Heart right ventricle (tissue), 16 donors: Measurements from ENCODE around the gene TNFSF4. TPM values are rescaled to one million over a fixed set of nuclear protein-coding genes. Genes with fewer than 3 reads are reported as not detected.
A peak's percentile ranks its signal among the peaks of the same experiment; 100 is the strongest.

Experiments
- ATAC-seq, 8 donors: fragments of 200-7000 bp; cut with Tn5 transposase; one replicate each; pipeline ENCODE4 v1.9.1; 2020; ENCODE audit warnings: mild to moderate bottlenecking in 8 of 8, moderate library complexity in 8 of 8, moderate number of reproducible peaks in 1 of 8
- DNase-seq, 2 donors: peaks; one replicate each; pipeline ENCODE4 v3.0.0-alpha.2; 2020
- H3K27ac ChIP-seq, 10 donors: fragments of 200-600 bp; sonication (generic) in 2 of 10; one replicate each; pipeline versions ENCODE4 v1.5.0 to v1.8.0; 2020 to 2022; ENCODE audit warnings: mild to moderate bottlenecking in 3 of 10
- H3K27me3 ChIP-seq, 7 donors: fragments of 200-600 bp; one replicate each; pipeline ENCODE4 v1.8.0; 2021 to 2022; ENCODE audit warnings: mild to moderate bottlenecking in 2 of 7
- H3K36me3 ChIP-seq, 9 donors: fragments of 200-600 bp; sonication (generic) in 1 of 9; one replicate each; pipeline versions ENCODE4 v1.5.0 to v1.8.0; 2020 to 2022; ENCODE audit warnings: mild to moderate bottlenecking in 2 of 9
- H3K4me1 ChIP-seq, 9 donors: fragments of 200-600 bp; sonication (generic) in 1 of 9; one replicate each; pipeline versions ENCODE4 v1.5.0 to v1.8.0; 2020 to 2022; ENCODE audit warnings: mild to moderate bottlenecking in 4 of 9
- H3K4me3 ChIP-seq, 10 donors: fragments of 200-600 bp; sonication (generic) in 2 of 10; one replicate each; pipeline versions ENCODE4 v1.5.0 to v1.8.0; 2020 to 2022; ENCODE audit warnings: mild to moderate bottlenecking in 7 of 10, moderate library complexity in 2 of 10
- H3K9me3 ChIP-seq, 11 donors: fragments of 200-600 bp in 10 of 11; sonication (generic) in 2 of 11; one replicate each; pipeline versions ENCODE4 v1.5.0 to v1.8.0; 2013 to 2022; ENCODE audit warnings: mild to moderate bottlenecking in 2 of 11, control low read depth in 1 of 11, moderate library complexity in 1 of 11
- WGBS, 2 donors: extraction: QIAGEN DNeasy Blood & Tissue Kit; methylation state at CpG; one replicate each; pipeline ENCODE4 v1.1.7; 2013; ENCODE audit warnings: inconsistent platforms in 1 of 2; 5-methylcytosine and 5-hydroxymethylcytosine counted together
- intact Hi-C, 10 donors: fragments of 100-400 bp; cut with DNase I; formaldehyde crosslinking; loops; one replicate each; pipeline versions ENCODE4 v1.11.1 to v1.14.2; 2022
- long read RNA-seq, 3 donors: library from polyadenylated mRNA; unstranded; transcript quantifications; one replicate each; pipeline ENCODE4 v2.0.0, GENCODE V29; 2020 to 2021
- polyA plus RNA-seq, 2 donors: library from polyadenylated mRNA; stranded (reverse); fragments of 200-250 nt; gene quantifications; one replicate each; pipeline ENCODE4 v1.2.3, GENCODE V29; 2013
- total RNA-seq, 10 donors: library from RNA; stranded (reverse); fragmentation: NEBNext Ultra II Directional in 3 of 10; extraction: Animal tissue kit (Norgen Biotek cat#: 25700) in 3 of 10; gene quantifications; one replicate each; pipeline versions ENCODE4 v1.2.1 to v1.2.4, GENCODE V29; 2021 to 2023
- TF ChIP-seq, protein P1 (sequence below), 9 donors: fragments of 200-600 bp; sonication (generic) in 2 of 9; IDR thresholded peaks; one replicate each; pipeline versions ENCODE4 v1.5.0 to v1.8.0; 2021 to 2022; ENCODE audit warnings: antibody characterized with exemption in 9 of 9, mild to moderate bottlenecking in 5 of 9, moderate library complexity in 1 of 9
- donor health status: Arrhythmogenic right ventricular cardiomyopathy.
- donor health status: ischemic (EF 13 %, LVEDD 7.1; RV severe dilation, severe dysfunction).
- donor health status: healthy with polysubstance abuse.
- donor health status: DM: no; HTN: yes; CAD: no.
- donor health status: DM: no; HTN: no; CAD: no.
- donor health status: ischemic (EF 25% LVEDD 6.9; RV normal size, moderate dysfunction).
- donor health status: ischemic (EF 25% LVEDD 5.7; RV mildly dilated, moderate dysfunction).
- donor health status: healthy.
- donor health status: DM: yes; HTN: yes; CAD: no.
- donor health status: Ischemic cardiomyopathy.
- donor health status: ischemic (EF 35%, LVEDD 5.7; RV mildly dilated, moderate dysfunction).
- donor health status: nonischemic (EF 11% LVEDD 7.7; RV severe dilation, severe dysfunction).
- donor health status: DM: yes; HTN: yes; CAD: no.
- donor health status: PGD.
- donor health status: ischemic (EF 29% LVEDD 5.4; RV normal size, mild dysfunction).
- donor health status: nonischemic (EF 23%, LVEDD 6.1; RV moderate dilation, normal function).

The TNFSF4 gene, protein sequence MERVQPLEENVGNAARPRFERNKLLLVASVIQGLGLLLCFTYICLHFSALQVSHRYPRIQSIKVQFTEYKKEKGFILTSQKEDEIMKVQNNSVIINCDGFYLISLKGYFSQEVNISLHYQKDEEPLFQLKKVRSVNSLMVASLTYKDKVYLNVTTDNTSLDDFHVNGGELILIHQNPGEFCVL
- total RNA-seq (1 to 10 TPM in 5 of 10 donors, under 1 TPM in 5; 0.26 to 1.5 (median 0.91) TPM), polyA plus RNA-seq (under 1 TPM; 0.36 to 0.66 TPM)
- long read RNA-seq, donor 1, partial matches to known transcripts = 0 of 3 reads
- long read RNA-seq, donor 1, other reads (novel, unspliced or antisense) = 3 of 3 reads
- long read RNA-seq, donor 2, partial matches to known transcripts = 0 of 1 reads
- long read RNA-seq, donor 2, other reads (novel, unspliced or antisense) = 1 of 1 reads
- long read RNA-seq, donor 3, partial matches to known transcripts = 2 of 3 reads
- long read RNA-seq, donor 3, other reads (novel, unspliced or antisense) = 0 of 3 reads

DNA sequence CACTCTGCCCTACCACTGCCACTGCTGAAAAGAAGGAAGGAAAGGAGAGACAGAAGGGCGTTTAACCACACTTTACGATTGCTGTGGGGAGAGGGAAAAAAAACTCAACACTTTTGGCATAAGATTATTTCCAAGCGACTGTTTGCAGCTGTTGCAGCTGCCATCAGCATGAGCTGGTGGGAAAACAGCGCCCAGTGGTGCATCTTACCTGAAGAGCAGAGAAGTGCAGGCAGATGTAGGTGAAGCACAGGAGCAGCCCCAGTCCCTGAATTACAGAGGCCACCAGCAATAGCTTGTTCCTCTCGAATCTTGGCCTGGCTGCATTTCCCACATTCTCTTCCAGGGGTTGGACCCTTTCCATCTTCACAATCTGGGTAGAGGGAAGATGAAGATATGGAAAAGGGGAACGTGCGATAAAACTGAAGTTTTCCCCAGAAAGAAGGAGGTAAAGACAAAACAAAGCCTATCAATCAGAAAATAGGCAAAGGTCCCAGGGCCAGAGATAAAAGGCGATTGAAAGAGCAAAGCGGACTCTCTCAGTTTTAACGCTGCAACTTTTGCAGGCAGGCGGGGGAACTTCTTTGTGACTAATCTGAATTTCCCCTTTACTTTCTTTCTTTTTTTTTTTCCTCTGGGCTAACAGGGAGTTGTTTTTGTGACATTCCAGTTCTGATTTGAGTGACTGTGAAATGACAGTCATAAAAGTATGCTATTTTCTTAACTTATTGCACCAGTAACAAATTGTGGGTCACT lies at the start of gene TNFSF4:
Gene TNFSF4, minus strand, starts transcription at position 516 of the 753 bp plus-strand sequence. Its CDS starts 155 bp downstream, at position 361.
- WGBS, 2 donors = 32 to 38% methylated on average over 11 of the region's 11 CpGs
- Histone ChIP-seq H3K36me3 (no peaks in the 10 kb centered on the region), H3K4me3 (peak within 1 kb of the TSS in 5 of 10 donors; percentile 8 to 24 (median 16)), H3K9me3 (no peaks in the 10 kb centered on the region), H3K4me1 (peaks cover 0 to 39% (median 17%) of the 10 kb centered on the region in 9 donors), H3K27me3 (no peaks in the 10 kb centered on the region), H3K27ac (peak within 1 kb of the TSS in 1 of 10 donors; percentile 26)
- DNase-seq (no peak), ATAC-seq (peak in 5 of 8 donors; percentile 25 to 45 (median 35))
- intact Hi-C loops = loop anchor here in 2 of 10 donors (10.0 kb wide), 2 partner anchors 82 to 382 kb away; no protein-coding TSS in a partner anchor
- TF ChIP-seq, protein P1, sequence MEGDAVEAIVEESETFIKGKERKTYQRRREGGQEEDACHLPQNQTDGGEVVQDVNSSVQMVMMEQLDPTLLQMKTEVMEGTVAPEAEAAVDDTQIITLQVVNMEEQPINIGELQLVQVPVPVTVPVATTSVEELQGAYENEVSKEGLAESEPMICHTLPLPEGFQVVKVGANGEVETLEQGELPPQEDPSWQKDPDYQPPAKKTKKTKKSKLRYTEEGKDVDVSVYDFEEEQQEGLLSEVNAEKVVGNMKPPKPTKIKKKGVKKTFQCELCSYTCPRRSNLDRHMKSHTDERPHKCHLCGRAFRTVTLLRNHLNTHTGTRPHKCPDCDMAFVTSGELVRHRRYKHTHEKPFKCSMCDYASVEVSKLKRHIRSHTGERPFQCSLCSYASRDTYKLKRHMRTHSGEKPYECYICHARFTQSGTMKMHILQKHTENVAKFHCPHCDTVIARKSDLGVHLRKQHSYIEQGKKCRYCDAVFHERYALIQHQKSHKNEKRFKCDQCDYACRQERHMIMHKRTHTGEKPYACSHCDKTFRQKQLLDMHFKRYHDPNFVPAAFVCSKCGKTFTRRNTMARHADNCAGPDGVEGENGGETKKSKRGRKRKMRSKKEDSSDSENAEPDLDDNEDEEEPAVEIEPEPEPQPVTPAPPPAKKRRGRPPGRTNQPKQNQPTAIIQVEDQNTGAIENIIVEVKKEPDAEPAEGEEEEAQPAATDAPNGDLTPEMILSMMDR (IDR thresholded peaks at IDR 0.05) = no peak

DNA sequence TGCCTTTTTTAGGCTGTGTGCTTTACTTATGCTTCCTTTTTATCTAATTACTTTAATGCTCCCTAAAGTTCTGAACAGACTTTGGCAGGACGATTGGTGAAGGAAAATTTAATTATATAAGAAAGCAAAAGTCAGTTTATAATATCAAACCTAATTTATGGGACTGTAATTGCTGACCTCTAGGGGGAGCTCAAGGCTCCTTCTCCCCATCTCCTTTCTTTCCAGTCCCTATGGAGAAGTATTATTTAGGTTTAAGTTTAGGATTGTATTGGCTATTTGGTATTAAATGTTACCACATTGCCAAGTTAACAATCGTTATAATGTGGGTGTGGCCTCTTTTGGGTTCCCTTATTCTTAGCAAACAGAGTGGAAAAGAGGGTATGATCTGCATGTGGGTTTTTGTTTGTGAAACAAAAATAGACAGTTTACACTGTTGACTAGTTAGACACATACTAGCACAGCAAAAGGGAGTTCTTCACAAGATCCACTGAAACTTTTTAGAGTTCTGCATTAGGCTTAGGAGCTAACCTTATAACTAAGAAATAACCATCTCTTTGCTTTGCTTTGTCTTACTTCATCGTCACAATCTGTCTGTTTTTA lies 48.2 kb upstream of the TNFSF4 start:
- peaks cover 0 to 6% (median 0%) of the 10 kb centered on the region in 9 donors for H3K4me1 ChIP-seq
- no peaks in the 10 kb centered on the region for H3K27me3 ChIP-seq
- H3K36me3 ChIP-seq = no peaks in the 10 kb centered on the region
- WGBS, 2 donors = 35 to 42% methylated on average over 3 of the region's 3 CpGs
- intact Hi-C loops = loop anchor here in 4 of 10 donors (10.0 kb wide), 2 partner anchors 149 to 159 kb away; no protein-coding TSS in a partner anchor
- peaks cover 0 to 12% (median 6%) of the 10 kb centered on the region in 11 donors for H3K9me3 ChIP-seq
- no peak for ATAC-seq
- TF ChIP-seq, protein P1 (IDR thresholded peaks at IDR 0.05) = peak; percentile 52 to 84 (median 71)
- no peak overlapping the region for H3K27ac ChIP-seq
- no peak overlapping the region for H3K4me3 ChIP-seq
- peak in 1 of 2 donors; percentile 5 for DNase-seq

DNA sequence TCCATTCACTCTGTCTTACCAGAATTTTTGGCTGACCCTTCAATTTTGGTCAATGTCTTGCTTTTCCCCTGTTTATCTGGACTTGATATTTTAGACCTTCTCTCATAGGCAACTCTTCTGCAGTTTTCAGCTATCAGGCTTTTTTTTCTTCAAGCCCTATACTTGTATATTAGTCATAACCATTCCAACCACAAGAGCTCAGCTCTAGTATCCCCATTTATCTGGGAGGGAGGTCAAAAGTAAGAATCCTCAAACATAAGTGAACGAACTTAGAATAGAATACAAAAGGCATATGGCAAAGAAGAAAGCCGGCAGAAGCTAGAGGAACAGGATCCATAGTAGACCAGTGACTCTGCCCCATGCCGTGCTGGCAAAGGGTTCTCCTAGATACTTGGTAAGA lies 45.9 kb upstream of the TNFSF4 start:
- intact Hi-C loops = loop anchor here in 4 of 10 donors (10.0 kb wide), 2 partner anchors 152 to 162 kb away; no protein-coding TSS in a partner anchor

More for the DNA sequence above, 45.9 kb upstream of the TNFSF4 start:
- H3K4me1 ChIP-seq = peaks cover 0 to 6% (median 0%) of the 10 kb centered on the region in 9 donors
- 95 to 96% methylated on average over 3 of the region's 3 CpGs for WGBS, 2 donors
- H3K27ac ChIP-seq = no peak overlapping the region
- TF ChIP-seq, protein P1 (IDR thresholded peaks at IDR 0.05) = no peak
- no peaks in the 10 kb centered on the region for H3K27me3 ChIP-seq
- H3K36me3 ChIP-seq = no peaks in the 10 kb centered on the region
- DNase-seq (no peak), ATAC-seq (no peak)
- no peaks in the 10 kb centered on the region for H3K9me3 ChIP-seq
- H3K4me3 ChIP-seq = no peak overlapping the region
